GM19372 (cell line): ENCODE data around the gene STING1.
"Not testable (repeated sequence)": the region's sequence is repeated elsewhere in the genome, so short reads cannot be mapped to it uniquely, and the experiment has no call there.

Source experiments
- ATAC-seq: cut with Tn5 transposase; IDR thresholded peaks from one replicate; pipeline ENCODE4 v1.9.1; 2021; ENCODE audit warnings: mild to moderate bottlenecking, low read depth, moderate library complexity; ENCODE audit not compliant: unreplicated experiment

STING1 gene

DNA sequence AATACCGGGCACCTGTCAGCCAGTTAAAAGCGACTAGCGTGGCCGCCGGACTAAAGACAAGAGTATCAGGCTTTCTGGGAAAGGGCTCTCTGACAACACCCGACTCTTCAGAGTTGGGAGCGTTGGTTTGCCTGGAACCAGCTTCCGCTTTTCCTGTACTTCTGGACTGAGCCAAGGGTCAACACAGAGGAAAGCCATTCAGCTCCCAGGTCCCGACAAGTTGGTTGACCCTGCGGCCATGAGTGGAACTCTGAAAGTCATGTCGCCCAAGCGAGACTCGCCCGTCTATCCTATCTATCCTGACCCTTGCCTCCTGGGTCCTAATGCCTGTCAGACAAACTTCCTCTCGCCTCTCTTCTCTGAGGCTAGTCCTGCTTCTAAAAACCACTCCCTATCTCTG is 21.3 kb upstream of the STING1 start:
- not testable (repeated sequence) for ATAC-seq

DNA sequence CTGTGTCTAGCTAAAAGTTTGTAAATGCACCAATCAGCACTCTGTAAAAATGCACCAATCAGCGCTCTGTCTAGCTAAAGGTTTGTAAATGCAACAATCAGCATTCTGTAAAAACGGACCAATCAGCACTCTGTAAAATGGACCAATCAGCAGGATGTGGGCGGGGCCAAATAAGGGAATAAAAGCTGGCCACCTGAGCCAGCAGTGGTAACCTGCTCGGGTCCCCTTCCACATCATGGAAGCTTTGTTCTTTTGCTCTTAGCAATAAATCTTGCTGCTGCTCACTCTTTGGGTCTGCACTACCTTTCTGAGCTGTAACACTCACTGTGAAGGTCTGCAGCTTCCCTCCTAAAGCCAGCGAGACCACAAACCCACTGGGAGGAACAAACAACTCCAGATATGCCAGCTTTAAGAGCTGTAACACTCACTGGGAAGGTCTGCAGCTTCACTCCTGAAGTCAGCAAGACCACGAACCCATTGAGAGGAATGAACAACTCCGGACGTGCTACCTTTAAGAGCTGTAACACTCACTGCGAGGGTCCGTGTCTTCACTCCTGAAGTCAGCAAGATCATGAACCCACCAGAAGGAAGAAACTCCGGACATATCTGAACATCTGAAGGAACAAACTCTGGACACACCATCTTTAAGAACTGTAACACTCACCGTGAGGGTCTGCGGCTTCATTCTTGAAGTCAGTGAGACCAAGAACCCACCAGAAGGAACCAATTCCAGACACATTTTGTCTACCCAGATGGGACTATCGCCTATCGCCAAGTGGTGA is 20.7 kb upstream of the STING1 start:
- not testable (repeated sequence) for ATAC-seq

DNA sequence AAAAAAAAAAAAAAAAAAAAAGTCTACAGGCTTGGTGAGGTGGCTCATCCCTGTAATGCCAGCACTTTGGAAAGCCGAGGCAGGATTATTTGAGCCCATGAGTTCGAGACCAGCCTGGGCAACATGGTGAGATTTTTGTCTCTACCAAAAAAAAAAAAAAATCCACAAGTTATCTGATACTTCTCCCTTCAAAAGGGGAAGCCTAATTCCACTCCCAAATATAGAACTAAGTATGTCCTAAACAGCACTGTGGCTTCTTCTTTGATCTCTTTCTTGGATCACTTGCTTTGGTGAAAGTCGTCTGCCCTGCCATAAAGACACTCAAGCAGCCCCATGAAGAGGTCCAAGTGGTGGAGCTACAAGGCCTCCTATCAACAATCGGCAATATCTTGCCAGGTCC is 18.8 kb upstream of the STING1 start:
- ATAC-seq: no peak

DNA sequence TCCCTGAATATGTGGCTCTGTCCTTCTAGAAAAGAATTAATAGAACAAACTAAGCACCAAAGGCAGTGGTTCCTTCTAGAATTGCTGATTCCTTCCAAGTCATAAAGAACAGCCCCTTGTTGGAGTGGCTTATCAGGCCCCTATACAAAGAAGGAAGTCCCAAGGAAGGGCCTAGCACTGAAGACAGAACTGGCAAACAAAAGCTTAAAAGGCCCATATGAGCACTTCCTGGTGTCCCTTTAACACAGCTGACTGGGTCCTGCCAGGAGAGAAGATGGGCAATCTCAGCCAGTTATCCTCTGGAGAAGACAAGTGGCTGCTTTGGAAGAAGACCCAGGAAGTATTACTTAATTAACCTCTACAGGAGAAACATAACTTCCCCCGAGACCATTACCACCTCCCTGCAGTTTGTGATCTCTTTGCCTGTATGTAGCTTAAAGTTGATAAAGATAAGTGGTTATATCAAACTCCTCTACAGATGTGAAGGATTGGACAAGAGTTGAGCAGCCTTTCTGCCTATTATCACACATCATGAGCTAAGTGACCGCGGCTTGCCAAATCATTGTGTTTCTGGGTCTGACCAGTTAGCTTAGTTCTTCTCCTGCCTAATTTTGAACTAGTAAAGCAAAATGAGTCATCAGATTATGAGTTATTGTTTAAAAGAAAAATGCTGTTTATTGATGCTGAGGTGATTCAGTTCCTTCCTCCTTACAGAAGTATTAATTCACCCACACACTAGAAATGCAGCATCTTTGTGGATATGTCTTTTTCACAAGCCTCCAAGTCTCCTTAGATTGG is 13.3 kb upstream of the STING1 start:
- no peak for ATAC-seq

DNA sequence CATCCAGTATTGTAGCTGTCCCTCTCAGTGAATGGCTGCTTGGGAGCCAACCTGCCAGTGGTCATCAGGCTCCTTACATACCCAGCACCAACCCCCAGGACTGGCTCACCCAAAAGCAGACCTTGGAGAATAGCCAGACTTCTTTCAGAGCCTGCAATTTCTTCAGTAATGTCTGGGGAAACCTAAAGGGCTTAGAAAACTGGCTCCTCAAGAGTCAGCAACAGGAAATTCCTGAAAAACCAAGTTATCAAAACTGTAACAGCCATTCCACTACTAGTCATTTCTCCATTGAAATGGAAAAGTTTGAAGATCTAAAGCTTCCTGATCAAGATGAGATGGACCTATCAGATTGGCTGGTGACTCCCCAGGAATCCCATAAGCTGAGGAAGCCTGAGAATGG is 12.3 kb upstream of the STING1 start:
- ATAC-seq: no peak

DNA sequence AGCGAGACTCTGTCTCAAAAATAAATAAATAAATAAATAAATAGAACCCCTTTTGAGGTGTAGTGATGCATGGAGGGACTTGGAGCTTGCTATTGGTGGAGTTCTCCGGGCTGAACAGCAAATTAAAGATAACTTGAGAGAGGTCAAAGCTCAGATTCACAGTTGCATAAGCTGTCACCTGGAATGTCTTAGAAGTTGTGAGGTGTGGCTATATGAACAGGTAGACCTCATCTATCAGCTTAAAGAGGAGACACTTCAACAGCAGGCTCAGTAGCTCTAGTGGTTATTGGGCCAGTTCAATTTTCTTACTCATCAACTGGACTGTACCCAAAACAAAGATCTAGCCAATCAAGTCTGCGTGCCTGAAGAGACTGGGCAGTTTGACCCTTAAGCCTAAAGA is 11.7 kb upstream of the STING1 start:
- no peak for ATAC-seq

DNA sequence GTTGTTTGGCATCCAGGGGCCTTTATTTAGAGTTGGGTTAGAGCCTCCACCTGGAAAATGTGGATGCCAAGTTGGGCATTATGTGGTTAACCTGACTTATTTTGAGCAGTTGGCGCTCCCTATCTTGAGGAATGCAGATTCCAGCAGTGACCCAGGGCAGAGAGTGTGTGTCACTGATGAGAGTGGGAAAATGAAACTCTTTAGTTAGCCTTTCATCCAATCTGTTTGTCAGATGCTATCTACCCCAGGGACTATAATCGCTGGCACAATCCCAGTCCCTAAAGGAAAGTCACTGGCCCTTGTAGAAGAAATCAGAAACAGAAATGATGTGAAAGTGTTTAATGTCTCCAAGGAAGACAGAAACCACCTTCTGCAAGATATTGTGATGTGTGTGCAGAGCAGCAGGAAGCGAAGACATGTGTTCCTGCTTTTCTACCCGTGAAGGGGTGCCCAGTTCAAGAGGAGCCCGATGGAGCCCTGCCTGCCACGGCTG is 10.2 kb upstream of the STING1 start:
- no peak for ATAC-seq

DNA sequence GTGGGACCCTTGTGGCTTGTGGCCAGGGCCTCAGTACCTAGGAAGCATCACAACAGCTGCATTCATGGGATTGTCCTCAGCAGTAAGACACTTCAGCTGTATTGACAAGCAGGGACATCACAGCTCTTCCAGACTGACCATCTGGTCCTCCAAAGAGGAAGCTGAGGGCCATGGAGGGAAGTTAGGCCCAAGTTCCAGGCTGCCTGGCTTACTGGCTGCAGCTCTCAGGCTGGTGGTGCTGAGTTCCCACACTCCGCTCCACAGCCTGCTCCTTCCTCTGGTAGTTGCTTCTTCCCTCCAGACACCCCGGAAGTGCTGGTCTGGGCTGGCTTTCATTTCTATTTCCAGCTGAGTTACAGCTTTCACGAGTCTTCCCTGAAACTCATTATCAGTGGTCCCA is 5.7 kb upstream of the STING1 start:
- ATAC-seq: no peak

DNA sequence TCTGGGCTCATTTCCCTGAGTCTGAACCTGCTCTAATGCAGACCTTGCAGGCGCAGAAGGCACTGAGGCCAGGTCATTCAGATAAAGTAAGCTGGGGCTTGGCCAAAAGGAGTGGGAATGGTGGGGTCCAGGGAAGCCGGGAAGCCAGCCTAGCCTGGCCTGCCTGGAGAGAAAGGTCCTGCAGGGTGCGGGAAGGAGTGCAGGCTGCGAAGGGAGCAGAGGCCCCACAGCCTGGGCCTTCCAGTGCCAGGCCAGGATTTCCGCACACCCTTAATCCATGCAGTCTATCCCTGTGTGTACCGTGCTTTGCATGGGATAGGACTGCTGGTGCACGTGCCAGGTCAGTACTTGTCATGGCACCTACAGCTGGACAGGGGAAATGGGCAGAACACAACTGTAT is 3.6 kb upstream of the STING1 start:
- no peak for ATAC-seq

DNA sequence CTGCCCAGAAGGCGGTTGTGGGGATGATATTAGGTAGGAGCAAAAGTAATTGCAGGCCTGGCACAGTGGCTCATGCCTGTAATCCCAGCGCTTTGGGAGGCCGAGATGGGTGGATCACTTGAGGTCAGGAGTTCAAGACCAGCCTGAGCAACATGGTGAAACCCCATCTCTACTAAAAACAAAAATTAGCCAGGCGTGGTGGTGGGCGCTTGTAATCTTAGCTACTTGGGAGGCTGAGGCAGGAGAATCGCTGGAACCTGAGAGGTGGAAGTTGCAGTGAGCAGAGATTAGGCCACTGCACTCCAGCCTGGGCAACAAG is 291 bp upstream of the STING1 start:
- not testable (repeated sequence) for ATAC-seq

DNA sequence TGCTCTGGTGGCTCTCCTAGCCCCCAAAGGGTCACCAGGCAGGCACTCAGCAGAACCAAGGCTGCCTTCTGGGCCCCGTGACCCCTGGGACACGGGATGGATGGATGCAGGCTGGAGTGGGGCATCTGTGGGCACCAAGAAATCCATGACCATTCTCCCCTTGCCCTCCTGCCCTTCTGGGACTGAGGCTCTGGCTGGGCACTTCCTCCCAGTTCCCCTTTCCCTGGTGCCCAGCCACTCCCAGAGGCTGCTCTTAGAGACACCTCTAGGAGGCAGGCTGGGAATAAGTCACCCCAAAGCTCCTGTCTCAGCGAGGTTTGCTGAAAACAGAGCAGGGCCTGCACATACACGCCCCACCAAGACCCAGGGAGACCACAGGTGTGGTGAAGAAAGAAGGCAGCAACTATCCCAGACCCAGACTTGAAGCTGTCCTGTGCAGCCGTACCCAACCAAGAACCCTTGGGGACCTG is 943 bp downstream of the STING1 start:
- ATAC-seq: no peak

DNA sequence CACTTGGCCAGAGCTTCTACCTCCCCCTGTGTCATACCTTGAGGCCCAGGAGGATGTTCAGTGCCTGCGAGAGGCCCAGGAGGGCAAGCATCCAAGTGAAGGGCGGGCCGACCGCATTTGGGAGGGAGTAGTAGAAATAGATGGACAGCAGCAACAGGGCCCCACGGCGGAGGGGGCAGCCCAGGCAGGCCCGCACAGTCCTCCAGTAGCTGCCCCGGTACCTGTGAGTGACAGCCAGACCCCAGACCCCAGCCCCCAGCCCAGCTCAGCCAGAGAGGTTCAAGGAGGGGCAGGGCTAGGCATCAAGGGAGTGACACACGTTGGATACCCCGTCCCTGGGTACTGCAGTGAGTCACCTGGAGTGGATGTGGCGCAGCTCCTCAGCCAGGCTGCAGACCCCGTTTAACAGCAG is 1.4 kb downstream of the STING1 start:
- ATAC-seq: no peak

DNA sequence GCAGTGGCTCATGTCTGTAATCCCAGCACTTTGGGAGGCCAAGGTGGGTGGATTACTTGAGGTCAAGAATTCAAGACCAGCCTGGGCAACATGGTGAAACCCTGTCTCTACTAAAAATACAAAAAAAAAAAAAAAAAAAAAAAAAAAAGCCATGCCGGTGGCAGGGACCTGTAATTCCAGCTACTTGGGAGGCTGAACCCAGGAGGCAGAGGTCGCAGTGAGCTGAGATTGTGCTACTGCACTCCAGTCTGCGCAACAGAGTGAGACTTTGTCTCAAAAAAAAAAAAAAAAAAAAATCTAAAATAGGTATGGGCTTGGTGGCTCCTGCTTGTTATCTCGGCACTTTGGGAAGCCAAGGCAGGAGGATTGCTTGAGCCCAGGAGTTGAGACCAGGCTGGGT is 2.8 kb downstream of the STING1 start:
- ATAC-seq: not testable (repeated sequence)

DNA sequence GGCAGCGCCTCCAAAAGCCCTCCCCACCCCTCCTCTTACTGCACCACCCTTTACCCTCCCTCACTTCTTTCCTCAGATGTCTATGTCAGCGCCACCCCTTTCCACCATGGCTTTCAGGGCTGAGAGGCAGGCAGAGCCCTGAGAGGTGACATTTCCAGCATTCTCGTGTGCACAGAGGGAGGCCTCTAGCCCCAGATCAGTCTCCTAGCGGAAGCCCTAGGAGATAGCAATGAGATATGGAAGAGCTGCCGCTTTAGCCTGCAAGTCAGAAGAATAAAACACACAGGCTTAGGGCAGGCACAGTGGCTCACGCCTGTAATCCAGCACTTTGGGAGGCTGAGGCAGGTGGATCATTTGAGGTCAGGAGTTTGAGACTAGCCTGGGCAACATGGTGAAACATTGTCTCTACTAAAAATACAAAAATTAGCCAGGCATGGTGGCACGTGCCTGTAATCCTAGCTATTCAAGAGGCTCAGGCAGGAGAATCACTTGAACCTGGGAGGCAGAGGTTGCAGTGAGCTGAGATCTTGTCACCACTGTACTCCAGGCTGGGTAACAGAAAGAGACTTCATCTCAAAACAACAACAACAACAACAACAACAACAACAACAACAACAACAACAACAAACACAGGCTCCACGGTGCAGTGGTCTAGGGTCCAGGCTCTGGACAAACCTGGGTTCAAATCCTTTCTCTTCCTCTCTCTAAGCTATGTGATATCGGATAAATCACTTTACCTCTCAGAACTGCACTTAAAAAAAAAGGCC is 3.7 kb downstream of the STING1 start:
- not testable (repeated sequence) for ATAC-seq

DNA sequence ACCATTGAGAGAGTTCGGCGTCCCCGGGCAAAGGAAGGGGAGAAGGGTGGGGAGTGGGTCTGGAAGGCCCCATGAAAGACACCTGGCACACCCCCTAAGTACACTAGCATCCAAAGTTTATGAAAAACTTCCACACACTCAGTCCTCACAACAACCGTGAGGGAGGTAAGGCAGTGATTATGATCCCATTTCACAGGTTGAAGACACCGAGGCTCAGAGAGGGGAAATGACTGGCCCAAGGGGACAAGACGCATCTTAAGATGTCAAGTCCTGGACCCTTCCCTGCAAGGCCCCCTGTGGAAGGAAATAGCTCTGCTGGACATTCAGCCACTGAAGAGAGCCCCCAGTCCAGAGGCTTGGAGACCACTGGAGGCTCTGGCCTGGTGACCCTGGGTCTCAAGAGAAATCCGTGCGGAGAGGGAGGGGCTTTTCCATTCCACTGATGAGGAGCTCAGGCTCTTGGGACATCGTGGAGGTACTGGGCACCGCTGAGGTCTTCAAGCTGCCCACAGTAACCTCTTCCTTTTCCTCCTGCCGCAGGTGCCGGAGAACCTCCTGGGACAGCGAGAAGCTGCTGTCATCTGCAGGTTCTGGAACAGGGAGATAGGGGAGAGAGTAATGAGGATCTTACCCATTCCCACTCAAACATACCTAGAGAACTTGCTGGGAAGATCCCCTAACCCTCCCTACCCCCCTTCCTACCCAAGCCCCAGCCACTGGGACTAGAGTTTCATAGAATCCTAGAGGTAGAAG is 6.5 kb downstream of the STING1 start:
- ATAC-seq: no peak

DNA sequence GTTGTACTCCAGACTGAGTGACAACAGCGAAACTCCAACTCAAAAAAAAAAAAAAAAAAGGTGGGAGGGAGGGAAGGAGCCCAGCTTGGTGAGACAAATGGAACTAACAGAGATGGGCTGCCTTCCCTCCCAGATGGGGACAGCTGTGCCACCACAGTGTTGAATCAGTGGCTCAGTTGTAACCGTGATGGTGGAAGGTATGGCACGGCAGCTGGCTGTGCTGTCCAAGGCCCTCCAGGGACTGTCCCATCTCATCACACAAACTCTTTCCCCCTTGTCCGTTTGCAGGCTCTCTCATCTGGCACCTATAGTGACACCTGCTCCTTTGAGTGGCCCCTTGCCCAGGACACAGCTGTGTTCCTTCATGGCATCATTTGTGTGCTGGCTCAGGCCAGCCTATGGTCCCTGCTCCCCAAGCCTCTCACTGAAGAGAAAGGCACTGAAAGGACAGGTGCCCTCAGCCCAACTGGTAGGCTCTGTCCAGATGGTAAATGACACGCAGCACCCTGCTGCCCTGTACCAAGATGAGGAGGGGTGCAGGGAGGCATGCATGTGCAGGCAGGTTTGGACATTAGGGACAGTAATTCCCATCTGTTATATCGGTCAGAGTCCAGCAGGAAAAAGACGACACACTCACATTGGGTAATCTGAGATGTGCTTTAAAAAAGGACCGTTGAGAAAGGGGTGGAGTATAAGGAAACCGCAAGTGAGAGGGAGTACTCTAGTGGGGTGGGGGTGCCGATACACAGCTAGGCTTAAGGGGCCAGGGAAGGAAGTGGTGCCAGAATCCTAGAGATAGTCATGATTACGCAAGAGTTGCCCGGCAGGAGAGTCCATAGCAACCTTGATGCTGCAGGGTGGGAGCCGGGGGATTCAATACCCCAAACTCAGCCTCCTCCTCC is 7.4 kb downstream of the STING1 start:
- ATAC-seq: no peak

DNA sequence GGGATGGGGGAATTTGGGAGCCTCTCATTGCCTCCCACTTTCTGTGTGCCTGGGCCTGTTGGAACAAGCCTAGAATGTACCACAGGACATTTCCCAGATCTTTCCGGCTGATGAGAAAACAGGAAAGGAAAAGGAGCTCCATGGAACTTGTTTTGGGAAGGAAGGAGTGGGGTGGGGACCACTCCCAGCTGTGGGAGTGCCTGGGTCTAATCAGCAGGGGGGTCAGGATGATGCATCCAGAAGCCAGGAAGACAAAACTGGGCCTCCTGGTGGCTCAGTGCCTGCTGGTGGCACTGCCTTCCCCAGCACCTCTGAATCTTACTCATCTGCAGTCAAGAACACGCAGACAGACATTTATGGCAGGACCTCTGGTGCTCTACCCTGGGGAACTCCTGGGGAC is 9.0 kb downstream of the STING1 start:
- no peak for ATAC-seq

DNA sequence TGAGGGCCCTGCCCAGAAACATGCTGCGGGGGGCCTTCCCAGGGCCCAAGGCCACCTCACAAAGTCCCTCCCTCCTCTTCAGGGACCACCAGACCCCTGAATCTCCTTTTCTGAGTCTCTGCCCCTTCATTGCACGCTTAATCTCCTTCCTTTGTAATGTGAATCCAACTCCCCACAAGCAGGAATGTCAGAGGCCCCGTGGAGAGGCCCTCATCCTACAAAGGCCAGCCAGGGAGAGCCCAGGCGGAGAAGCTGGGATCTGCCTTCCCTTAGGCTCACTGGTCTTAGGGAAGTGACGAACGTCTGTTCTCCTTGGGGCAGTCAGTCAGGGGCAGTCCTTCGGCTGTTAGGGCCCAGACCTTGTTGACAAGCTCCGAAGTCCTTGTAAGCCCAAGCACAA is 9.5 kb downstream of the STING1 start:
- no peak for ATAC-seq

DNA sequence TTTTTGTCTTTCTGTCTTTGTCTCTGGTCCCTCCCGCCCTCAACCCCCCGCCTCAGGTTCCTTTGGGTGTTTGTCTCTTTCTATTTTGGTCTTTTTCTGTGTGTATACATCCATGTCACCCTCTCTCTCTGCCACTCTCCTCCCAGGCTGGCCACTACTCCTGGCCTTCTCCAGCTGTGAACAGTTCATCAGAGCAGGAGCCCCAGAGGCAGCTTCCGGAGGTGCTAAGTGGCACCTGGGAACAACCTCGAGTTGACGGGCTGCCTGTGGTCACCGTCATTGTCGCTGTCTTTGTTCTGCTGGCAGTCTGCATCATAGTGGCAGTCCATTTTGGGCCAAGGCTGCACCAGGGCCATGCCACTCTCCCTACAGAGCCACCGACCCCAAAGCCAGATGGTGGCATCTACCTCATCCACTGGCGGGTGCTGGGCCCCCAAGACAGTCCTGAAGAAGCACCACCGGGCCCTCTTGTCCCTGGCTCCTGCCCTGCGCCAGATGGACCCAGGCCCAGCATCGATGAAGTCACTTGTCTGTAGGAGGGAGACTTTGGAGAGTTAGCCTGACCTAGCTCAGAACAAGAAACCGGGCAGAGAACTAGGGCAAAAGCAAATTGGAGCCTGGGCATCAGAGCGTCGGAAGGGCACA is 10.1 kb downstream of the STING1 start:
- no peak for ATAC-seq
